ENCODE measurements around the gene ADAT2. TPM values are rescaled to one million over a fixed set of nuclear protein-coding genes. Genes with fewer than 3 reads are reported as not detected.

ADAT2 gene
- polyA plus RNA-seq, 3 donors, result 0.08 to 9.7 (median 0.51) TPM

- Mint-ChIP-seq H3K27me3 (ENCODE audit: low read depth in 3 of 3) (peaks cover 0 to 2% (median 0%) of the 10 kb centered on the region in 3 donors), H3K4me1 (peaks cover 13% of the 10 kb centered on the region), H3K4me3 (no peak overlapping the region), H3K9me3 (no peaks in the 10 kb centered on the region), H3K36me3 (no peaks in the 10 kb centered on the region), H3K27ac (no peak overlapping the region)
- 100% methylated on average over 5 of the region's 5 CpGs for WGBS (ENCODE audit: insufficient coverage)
- H3K4me1 ChIP-seq (ENCODE audit: control insufficient read depth in 1 of 2, insufficient read depth in 2 of 2, low read length in 2 of 2), result peaks cover 5 to 13% of the 10 kb centered on the region in 2 donors
- no peaks in the 10 kb centered on the region for H4K20me1 ChIP-seq (ENCODE audit: insufficient read depth, low read length)
- H3K4me2 ChIP-seq (replicated peaks; ENCODE audit: extremely low read depth, low read length, poor library complexity, severe bottlenecking), result no peak overlapping the region
- H3K4me3 ChIP-seq (replicated peaks in 1 of 3; ENCODE audit: low read depth in 2 of 3, low read length in 3 of 3), result no peak overlapping the region
- no peaks in the 10 kb centered on the region for H3K36me3 ChIP-seq (replicated peaks in 1 of 2; ENCODE audit: control insufficient read depth in 1 of 2, insufficient read depth in 2 of 2, low read length in 2 of 2)
- intact Hi-C loops (cut with micrococcal nuclease), result no loop called here
- no peaks in the 10 kb centered on the region for H3K27me3 ChIP-seq (ENCODE audit: control insufficient read depth in 2 of 2, insufficient read depth in 2 of 2, low read length in 2 of 2)
- no peaks in the 10 kb centered on the region for H3K79me2 ChIP-seq (ENCODE audit: insufficient read depth, low read length)
- no peaks in the 10 kb centered on the region for H3K9me3 ChIP-seq (replicated peaks in 1 of 2; ENCODE audit: control insufficient read depth in 1 of 2, insufficient read depth in 1 of 2, low read length in 2 of 2)
- no peak for TF ChIP-seq CTCF (IDR thresholded peaks at IDR 0.05)
- no peak for DNase-seq
- H3K27ac ChIP-seq (ENCODE audit: low read depth in 1 of 2, low read length in 2 of 2), result no peak overlapping the region
- no peak overlapping the region for H2AFZ ChIP-seq (ENCODE audit: insufficient read depth, low read depth, low read length, poor library complexity, severe bottlenecking)
- H3K9ac ChIP-seq (ENCODE audit: insufficient read depth, low read length, poor library complexity, severe bottlenecking), result no peak overlapping the region
Measured at GRCh38 chr6:143399176-143399575, 51.3 kb downstream of the ADAT2 start.

GRCh38 chr6:143397227-143398222 lies 53.0 kb downstream of the ADAT2 start:
- H3K36me3 ChIP-seq (replicated peaks in 1 of 2; ENCODE audit: control insufficient read depth in 1 of 2, insufficient read depth in 2 of 2, low read length in 2 of 2), result no peaks in the 10 kb centered on the region
- intact Hi-C loops (cut with micrococcal nuclease), result no loop called here
- peaks cover 13% of the 10 kb centered on the region for H3K4me1 Mint-ChIP-seq
- no peaks in the 10 kb centered on the region for H3K79me2 ChIP-seq (ENCODE audit: insufficient read depth, low read length)
- no peak overlapping the region for H3K4me2 ChIP-seq (replicated peaks; ENCODE audit: extremely low read depth, low read length, poor library complexity, severe bottlenecking)
- no peak for TF ChIP-seq CTCF (IDR thresholded peaks at IDR 0.05)
- peaks cover 5 to 13% of the 10 kb centered on the region in 2 donors for H3K4me1 ChIP-seq (ENCODE audit: control insufficient read depth in 1 of 2, insufficient read depth in 2 of 2, low read length in 2 of 2)
- H3K27me3 ChIP-seq (ENCODE audit: control insufficient read depth in 2 of 2, insufficient read depth in 2 of 2, low read length in 2 of 2), result no peaks in the 10 kb centered on the region
- no peak overlapping the region for H3K4me3 Mint-ChIP-seq
- no peak overlapping the region for H3K9ac ChIP-seq (ENCODE audit: insufficient read depth, low read length, poor library complexity, severe bottlenecking)
- no peaks in the 10 kb centered on the region for H3K9me3 ChIP-seq (replicated peaks in 1 of 2; ENCODE audit: control insufficient read depth in 1 of 2, insufficient read depth in 1 of 2, low read length in 2 of 2)
- no peaks in the 10 kb centered on the region for H4K20me1 ChIP-seq (ENCODE audit: insufficient read depth, low read length)
- H3K27ac ChIP-seq (ENCODE audit: low read depth in 1 of 2, low read length in 2 of 2), result no peak overlapping the region
- no peak for DNase-seq
- peaks cover 0 to 3% (median 0%) of the 10 kb centered on the region in 7 donors for H3K9me3 Mint-ChIP-seq
- WGBS (ENCODE audit: insufficient coverage), result 100% methylated on average over 3 of the region's 16 CpGs
- no peak overlapping the region for H2AFZ ChIP-seq (ENCODE audit: insufficient read depth, low read depth, low read length, poor library complexity, severe bottlenecking)
- no peak overlapping the region for H3K27ac Mint-ChIP-seq
- H3K36me3 Mint-ChIP-seq, result no peaks in the 10 kb centered on the region
- peaks cover 0 to 3% (median 0%) of the 10 kb centered on the region in 3 donors for H3K27me3 Mint-ChIP-seq (ENCODE audit: low read depth in 3 of 3)
- no peak overlapping the region for H3K4me3 ChIP-seq (replicated peaks in 1 of 3; ENCODE audit: low read depth in 2 of 3, low read length in 3 of 3)
